ENCODE measurements around the gene EXOG.

The EXOG gene

DNA sequence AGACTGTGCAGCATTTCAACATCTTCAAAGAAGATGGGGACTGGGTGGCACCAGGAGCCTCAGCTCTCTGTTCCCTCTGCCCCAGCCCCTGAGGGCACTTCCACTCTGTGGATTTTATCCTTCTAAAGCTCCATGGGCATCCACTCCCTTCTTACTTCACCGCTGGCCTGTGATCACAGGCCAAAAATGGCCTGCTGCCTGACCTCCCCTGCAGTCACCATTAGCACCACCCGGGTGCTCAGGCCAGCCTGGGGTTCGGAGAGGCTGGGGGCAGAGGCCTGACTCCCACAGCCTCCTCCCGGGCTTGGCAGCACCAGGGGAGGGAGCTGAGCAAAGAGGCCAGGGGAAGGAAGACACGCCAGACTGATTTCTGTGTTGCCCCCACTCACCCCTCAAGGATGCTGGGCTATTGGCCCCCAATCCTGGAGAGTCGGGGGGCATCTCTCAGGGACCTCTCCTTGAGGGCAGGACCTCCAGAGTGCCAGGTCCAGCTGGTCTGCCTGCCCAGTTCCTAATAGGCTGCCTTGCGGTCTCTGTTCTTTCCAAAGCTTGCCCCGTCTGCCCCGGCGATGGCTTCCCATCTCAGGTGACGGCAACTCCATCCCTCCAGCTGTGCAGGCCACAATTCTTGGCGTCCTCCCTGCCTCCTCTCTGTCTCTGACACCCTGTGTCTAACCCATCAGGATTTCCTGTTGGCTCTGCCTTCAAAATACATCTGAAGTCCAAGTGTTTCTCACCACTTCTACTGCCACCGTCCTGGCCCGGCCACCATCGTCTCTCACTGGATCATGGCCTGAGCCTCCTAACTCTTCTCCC lies 67.1 kb downstream of the EXOG start:
- Histone ChIP-seq H3K36me3 (ENCODE audit: control insufficient read depth, low read length) (no peaks in the 10 kb centered on the region), H3K27ac (ENCODE audit: low read depth, low read length) (no peak overlapping the region), H3K4me3 (ENCODE audit: low read length) (no peak overlapping the region), H3K27me3 (ENCODE audit: control insufficient read depth, low read length) (no peaks in the 10 kb centered on the region), H4K20me1 (ENCODE audit: control insufficient read depth, insufficient read depth, low read depth, low read length) (no peaks in the 10 kb centered on the region), H3K79me2 (ENCODE audit: control insufficient read depth, low read length) (no peaks in the 10 kb centered on the region), H3F3A (ENCODE audit: control insufficient read depth, insufficient read depth) (no peaks in the 10 kb centered on the region), H3K4me2 (ENCODE audit: low read length) (no peak overlapping the region), H3K9me2 (replicated peaks; ENCODE audit: control insufficient read depth, low read length) (no peaks in the 10 kb centered on the region), H3K9me3 (ENCODE audit: control insufficient read depth, insufficient read depth, low read length) (no peaks in the 10 kb centered on the region), H3K4me1 (ENCODE audit: control insufficient read depth, low read length) (no peaks in the 10 kb centered on the region)
- TF ChIP-seq, protein P1, sequence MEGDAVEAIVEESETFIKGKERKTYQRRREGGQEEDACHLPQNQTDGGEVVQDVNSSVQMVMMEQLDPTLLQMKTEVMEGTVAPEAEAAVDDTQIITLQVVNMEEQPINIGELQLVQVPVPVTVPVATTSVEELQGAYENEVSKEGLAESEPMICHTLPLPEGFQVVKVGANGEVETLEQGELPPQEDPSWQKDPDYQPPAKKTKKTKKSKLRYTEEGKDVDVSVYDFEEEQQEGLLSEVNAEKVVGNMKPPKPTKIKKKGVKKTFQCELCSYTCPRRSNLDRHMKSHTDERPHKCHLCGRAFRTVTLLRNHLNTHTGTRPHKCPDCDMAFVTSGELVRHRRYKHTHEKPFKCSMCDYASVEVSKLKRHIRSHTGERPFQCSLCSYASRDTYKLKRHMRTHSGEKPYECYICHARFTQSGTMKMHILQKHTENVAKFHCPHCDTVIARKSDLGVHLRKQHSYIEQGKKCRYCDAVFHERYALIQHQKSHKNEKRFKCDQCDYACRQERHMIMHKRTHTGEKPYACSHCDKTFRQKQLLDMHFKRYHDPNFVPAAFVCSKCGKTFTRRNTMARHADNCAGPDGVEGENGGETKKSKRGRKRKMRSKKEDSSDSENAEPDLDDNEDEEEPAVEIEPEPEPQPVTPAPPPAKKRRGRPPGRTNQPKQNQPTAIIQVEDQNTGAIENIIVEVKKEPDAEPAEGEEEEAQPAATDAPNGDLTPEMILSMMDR (IDR thresholded peaks at IDR 0.05; ENCODE audit: low read depth, low read length, poor library complexity, severe bottlenecking), result no peak
- no peak for TF ChIP-seq EZH2phosphoT487 (IDR thresholded peaks at IDR 0.05; ENCODE audit: borderline replicate concordance, low read length)

DNA sequence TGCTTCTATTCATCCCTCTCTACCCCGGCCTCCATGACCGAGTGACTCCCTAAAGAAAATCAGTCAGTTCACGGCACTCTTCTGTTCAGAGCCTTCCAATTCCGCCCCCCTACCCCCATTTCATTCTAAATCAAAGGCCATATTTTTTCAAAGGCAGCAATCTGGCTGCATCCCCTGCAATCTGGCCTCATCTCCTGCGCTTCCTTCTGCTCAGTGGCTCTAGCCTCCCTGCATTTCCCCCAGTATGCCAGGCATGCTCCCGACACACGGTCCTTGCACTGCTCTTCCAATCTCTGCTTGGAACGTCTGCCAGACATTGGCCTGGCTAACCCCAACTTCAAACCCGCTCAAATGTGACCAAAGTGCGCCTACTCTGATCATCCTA lies 67.7 kb downstream of the EXOG start:
- no peaks in the 10 kb centered on the region for H3K27me3 ChIP-seq (ENCODE audit: control insufficient read depth, low read length)
- no peaks in the 10 kb centered on the region for H3K4me1 ChIP-seq (ENCODE audit: control insufficient read depth, low read length)
- no peak overlapping the region for H3K27ac ChIP-seq (ENCODE audit: low read depth, low read length)
- no peak for TF ChIP-seq EZH2phosphoT487 (IDR thresholded peaks at IDR 0.05; ENCODE audit: borderline replicate concordance, low read length)
- TF ChIP-seq, protein P1 (IDR thresholded peaks at IDR 0.05; ENCODE audit: low read depth, low read length, poor library complexity, severe bottlenecking), result no peak
- H3K9me3 ChIP-seq (ENCODE audit: control insufficient read depth, insufficient read depth, low read length), result no peaks in the 10 kb centered on the region
- no peak overlapping the region for H3K4me3 ChIP-seq (ENCODE audit: low read length)
- no peaks in the 10 kb centered on the region for H3K9me2 ChIP-seq (replicated peaks; ENCODE audit: control insufficient read depth, low read length)
- no peaks in the 10 kb centered on the region for H3K36me3 ChIP-seq (ENCODE audit: control insufficient read depth, low read length)
- no peak overlapping the region for H3K4me2 ChIP-seq (ENCODE audit: low read length)
- H4K20me1 ChIP-seq (ENCODE audit: control insufficient read depth, insufficient read depth, low read depth, low read length), result no peaks in the 10 kb centered on the region
- no peaks in the 10 kb centered on the region for H3K79me2 ChIP-seq (ENCODE audit: control insufficient read depth, low read length)
- no peaks in the 10 kb centered on the region for H3F3A ChIP-seq (ENCODE audit: control insufficient read depth, insufficient read depth)

DNA sequence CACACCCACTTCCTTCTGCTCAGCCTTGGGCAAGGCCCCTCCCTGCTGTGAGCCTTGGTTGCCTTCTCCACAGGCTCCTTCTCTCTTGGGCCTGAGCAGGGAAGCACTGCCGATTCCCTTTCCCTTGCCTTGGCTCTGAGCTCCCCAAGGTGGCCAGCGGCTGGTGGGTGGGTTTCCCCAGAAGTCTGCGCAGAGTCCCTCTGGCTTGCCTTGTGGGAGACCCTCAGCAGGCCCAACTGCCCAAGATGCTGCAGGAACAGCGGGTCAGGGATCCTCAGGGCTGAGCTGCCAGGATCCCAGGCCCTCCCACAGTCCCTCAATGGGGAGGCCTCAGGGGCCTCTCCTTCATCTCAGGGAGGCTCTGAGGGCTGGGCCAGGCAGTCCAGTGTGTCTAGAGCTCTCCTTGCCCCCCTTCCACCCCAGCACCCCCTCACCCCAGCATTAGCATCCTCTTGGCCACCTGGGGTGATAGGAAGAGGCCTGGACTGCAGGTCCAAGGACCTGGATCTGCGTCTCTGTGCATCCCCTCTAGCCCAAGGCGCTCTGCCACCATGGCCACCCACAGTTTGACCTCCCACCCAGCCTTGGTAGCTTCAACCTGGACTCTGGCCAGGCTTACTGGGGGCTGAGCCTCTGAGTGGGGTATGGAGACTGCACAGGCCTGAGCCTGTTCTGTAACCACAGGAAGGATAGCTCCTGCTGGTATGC lies 68.6 kb downstream of the EXOG start:
- Histone ChIP-seq H3K9me3 (ENCODE audit: control insufficient read depth, insufficient read depth, low read length) (no peaks in the 10 kb centered on the region), H3K79me2 (ENCODE audit: control insufficient read depth, low read length) (no peaks in the 10 kb centered on the region), H3K27me3 (ENCODE audit: control insufficient read depth, low read length) (no peaks in the 10 kb centered on the region), H3K4me2 (ENCODE audit: low read length) (no peak overlapping the region), H3K4me3 (ENCODE audit: low read length) (no peak overlapping the region), H3K4me1 (ENCODE audit: control insufficient read depth, low read length) (no peaks in the 10 kb centered on the region), H3K36me3 (ENCODE audit: control insufficient read depth, low read length) (no peaks in the 10 kb centered on the region), H3F3A (ENCODE audit: control insufficient read depth, insufficient read depth) (no peaks in the 10 kb centered on the region), H4K20me1 (ENCODE audit: control insufficient read depth, insufficient read depth, low read depth, low read length) (no peaks in the 10 kb centered on the region), H3K9me2 (replicated peaks; ENCODE audit: control insufficient read depth, low read length) (no peaks in the 10 kb centered on the region), H3K27ac (ENCODE audit: low read depth, low read length) (no peak overlapping the region)
- TF ChIP-seq, protein P1 (IDR thresholded peaks at IDR 0.05; ENCODE audit: low read depth, low read length, poor library complexity, severe bottlenecking), result no peak
- TF ChIP-seq EZH2phosphoT487 (IDR thresholded peaks at IDR 0.05; ENCODE audit: borderline replicate concordance, low read length), result no peak

All from DOHH2 (cell line).